HG03097 (cell line): ENCODE data around the gene TAF1B.

Experiments
- ATAC-seq: cut with Tn5 transposase; IDR thresholded peaks from one replicate; pipeline ENCODE4 v1.9.1; 2021; ENCODE audit not compliant: unreplicated experiment, low FRiP score

The TAF1B gene

DNA sequence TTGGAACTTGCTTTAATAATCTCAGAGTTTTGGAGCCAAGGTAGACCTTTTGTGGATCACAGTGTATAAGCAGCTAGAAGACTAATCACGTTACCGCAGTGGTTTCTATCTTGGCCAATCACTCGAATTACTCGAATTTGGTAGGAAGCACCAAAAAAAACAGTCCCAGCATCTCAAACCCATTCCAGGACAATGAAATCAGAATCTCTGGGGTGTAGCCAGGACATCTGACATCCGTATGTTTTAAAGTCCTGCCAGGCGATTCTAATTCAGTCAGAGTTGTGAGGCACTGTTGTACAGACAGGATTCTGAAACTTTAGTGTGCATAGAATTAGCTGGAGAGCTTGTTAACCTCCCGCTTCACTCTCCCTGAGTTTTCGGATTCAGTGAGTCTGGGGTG is 139.0 kb downstream of the TAF1B start:
- no peak for ATAC-seq

DNA sequence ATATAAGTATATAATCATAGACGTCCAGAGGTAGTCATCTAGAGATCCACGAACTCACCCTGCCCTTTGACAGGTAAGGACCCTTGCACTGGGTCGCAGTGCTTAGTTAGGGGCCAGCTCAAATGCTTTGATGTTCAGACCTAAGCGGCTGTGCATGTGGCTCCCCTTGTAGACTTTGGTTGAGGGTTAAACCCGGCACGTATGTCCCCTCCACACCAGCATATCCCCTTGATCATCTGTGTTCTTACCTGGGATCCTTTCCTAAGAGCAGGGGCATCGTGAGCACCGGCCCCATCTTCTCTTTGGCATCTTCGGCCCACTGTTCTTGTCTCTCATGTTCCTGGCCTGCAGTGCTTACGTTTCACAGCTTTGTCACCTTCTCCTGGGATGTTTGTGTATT is 139.6 kb downstream of the TAF1B start:
- no peak for ATAC-seq

DNA sequence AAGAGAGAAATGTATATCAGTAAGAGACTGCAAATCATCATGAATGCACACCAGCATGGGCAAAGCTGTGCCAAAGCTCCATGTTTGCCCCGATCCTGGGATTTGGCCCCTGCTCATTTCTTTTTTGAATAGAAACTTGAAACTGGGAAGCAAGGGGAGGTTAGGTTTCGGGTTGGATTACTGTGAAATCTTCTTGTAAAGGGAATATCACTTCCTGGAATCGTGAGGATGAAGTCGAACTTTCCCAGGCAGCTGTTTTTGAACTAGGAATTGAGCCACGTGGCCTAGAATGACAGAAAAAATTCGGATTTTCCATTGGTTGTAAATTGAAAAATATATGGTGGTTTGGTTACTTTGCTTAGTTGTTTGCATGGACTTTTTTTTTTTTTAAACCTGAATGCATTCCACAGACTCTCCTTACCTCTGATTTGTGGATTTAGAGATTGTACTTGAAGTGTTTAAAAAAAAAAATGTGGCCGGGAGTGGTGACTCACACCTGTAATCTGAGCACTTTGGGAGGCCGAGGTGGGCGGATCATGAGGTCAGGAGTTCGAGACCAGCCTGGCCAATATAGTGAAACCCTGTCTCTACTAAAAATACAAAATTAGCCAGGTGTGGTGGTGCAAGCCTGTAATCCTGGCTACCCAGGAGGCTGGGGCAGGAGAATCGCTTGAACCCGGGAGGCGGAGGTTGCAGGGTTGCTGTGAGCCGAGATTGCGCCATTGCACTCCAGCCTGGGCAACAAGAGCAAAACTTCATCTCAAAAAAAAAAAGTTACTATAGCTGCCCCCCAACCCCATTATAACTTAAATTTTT is 140.3 kb downstream of the TAF1B start:
- ATAC-seq: no peak
